ENCODE results near the gene PCDHGB4.
"Not testable (repeated sequence)": the region's sequence is repeated elsewhere in the genome, so short reads cannot be mapped to it uniquely, and the experiment has no call there.

The PCDHGB4 gene

GRCh38 chr5:141369994-141370848 is 17.3 kb upstream of the PCDHGB4 start, which contains the start of gene PCDHGB3:
Gene PCDHGB3, plus strand, starts transcription at chr5:141370242. Its CDS starts 153 bp downstream, at chr5:141370395.
- no peak for DNase-seq

DNA sequence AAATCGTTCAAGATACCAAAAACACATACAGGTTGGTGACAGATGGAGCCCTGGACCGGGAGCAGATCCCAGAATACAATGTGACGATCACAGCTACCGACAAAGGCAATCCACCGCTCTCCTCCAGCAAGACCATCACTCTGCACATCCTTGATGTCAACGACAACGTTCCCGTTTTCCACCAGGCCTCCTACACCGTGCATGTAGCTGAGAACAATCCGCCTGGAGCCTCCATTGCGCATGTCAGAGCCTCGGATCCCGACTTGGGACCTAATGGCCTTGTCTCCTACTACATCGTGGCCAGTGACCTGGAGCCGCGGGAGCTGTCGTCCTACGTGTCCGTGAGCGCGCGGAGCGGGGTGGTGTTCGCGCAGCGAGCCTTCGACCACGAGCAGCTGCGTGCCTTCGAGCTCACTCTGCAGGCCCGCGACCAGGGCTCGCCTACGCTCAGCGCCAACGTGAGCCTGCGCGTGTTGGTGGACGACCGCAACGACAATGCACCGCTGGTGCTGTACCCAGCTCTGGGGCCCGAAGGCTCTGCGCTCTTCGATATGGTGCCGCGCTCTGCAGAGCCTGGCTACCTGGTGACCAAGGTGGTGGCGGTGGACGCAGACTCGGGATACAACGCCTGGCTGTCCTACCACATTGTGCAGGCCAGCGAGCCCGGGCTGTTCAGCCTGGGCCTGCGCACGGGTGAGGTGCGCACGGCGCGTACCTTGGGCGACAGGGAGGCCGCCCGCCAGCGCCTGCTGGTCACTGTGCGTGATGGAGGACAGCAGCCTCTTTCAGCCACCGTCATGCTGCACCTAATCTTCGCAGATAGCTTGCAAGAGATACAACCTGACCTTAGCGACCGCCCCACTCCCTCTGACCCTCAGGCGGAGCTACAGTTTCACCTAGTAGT is 15.7 kb upstream of the PCDHGB4 start:
- no peak for DNase-seq

DNA sequence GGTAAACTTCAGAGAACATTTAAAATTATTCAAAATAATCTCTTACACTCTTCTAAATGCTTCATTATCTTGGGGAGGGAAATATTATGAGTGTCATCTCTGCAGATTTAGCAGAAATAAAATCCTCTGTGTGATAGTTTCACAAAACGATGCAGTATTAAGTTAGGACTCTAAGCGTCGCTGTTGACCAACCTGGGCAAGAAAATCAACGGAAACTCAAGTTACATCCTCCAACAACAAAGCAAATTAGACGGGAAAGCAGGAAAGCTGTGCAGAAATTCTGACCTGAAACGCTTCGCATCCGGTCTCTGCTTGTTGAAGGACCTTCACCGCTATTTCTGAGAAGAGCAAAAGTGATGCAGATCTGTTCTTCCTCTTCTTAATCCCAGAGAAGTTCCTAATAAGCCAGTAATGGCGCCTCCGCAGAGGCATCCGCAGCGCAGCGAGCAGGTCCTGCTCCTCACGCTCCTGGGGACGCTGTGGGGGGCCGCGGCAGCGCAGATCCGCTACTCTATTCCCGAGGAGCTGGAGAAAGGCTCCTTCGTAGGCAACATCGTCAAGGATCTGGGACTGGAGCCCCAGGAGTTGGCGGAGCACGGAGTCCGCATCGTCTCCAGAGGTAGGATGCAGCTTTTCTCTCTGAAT is 13.7 kb upstream of the PCDHGB4 start, which contains the start of gene PCDHGA6:
Gene PCDHGA6 (plus strand): TSS at position 219 of the 645 bp plus-strand sequence. CDS start 193 bp downstream, at position 412.
- DNase-seq = no peak

DNA sequence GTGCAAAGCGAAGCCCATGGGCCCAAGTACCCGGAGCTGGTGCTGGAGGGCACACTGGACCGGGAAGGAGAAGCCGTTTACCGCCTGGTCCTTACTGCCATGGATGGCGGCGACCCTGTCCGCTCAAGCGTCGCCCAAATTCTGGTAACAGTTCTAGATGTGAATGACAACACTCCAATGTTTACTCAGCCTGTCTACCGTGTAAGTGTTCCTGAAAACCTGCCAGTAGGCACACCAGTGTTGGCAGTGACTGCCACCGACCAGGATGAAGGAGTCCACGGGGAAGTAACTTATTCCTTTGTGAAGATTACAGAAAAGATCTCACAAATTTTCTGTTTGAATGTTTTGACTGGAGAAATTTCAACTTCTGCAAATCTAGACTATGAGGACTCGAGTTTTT is 12.9 kb upstream of the PCDHGB4 start:
- DNase-seq = no peak

DNA sequence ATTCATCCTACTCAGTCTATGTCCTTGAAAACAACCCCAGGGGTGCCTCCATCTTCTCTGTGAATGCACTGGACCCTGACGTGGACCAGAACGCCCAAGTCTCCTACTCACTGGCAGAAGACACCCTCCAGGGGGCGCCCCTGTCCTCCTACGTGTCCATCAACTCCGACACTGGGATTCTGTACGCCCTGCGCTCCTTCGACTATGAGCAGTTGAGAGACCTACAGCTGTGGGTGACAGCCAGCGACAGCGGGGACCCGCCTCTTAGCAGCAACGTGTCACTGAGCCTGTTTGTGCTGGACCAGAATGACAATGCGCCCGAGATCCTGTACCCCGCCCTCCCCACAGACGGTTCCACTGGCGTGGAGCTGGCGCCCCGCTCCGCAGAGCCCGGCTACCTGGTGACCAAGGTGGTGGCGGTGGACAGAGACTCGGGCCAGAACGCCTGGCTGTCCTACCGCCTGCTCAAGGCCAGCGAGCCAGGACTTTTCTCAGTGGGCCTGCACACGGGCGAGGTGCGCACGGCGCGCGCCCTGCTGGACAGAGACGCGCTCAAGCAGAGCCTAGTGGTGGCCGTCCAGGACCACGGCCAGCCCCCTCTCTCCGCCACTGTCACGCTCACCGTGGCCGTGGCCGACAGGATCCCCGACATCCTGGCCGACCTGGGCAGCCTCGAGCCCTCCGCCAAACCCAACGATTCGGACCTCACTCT is 11.9 kb upstream of the PCDHGB4 start:
- DNase-seq = not testable (repeated sequence)

DNA sequence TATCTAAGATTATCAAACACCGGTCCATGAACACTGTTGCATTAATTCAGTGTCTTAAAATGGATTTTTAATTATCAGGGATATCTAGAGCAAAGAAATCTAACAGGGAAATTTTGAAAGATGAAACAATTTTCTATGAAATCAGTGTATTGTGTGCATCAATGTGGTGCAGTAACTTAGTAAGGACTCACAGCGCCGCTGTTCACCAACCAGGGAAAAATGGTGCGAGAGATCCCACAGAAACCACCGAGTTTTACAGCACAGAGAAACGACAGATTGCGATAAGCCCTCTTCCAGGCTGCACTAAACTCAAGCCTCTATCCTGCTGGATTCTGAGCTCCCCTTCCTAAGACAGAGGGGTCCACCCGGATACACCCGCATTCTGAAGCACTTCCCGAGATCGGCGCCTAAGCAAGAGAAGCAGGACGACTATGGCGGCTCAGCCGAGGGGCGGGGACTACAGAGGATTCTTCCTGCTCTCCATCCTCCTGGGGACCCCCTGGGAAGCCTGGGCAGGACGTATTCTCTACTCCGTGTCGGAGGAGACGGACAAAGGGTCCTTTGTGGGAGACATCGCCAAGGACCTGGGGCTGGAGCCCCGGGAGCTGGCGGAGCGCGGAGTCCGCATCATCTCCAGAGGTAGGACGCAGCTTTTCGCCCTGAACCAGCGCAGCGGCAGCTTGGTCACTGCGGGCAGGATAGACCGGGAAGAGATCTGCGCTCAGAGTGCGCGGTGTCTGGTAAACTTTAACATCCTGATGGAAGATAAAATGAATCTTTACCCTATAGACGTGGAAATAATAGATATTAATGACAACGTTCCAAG is 4.8 kb upstream of the PCDHGB4 start, which contains the start of gene PCDHGA7:
Gene PCDHGA7 (plus strand): TSS at position 274 of the 826 bp plus-strand sequence. CDS start 158 bp downstream, at position 432.
- DNase-seq = no peak

DNA sequence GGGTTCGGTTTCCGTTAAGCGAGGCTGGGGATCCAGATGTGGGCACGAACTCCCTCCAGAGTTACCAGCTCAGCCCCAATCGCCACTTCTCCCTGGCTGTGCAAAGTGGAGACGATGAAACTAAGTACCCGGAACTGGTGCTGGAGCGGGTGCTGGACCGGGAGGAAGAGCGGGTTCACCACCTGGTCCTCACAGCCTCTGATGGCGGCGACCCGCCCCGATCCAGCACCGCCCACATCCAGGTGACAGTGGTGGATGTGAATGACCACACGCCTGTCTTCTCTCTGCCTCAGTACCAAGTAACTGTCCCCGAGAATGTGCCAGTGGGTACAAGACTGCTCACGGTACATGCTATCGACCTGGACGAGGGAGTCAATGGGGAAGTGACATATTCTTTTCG is 4.2 kb upstream of the PCDHGB4 start:
- DNase-seq = no peak

DNA sequence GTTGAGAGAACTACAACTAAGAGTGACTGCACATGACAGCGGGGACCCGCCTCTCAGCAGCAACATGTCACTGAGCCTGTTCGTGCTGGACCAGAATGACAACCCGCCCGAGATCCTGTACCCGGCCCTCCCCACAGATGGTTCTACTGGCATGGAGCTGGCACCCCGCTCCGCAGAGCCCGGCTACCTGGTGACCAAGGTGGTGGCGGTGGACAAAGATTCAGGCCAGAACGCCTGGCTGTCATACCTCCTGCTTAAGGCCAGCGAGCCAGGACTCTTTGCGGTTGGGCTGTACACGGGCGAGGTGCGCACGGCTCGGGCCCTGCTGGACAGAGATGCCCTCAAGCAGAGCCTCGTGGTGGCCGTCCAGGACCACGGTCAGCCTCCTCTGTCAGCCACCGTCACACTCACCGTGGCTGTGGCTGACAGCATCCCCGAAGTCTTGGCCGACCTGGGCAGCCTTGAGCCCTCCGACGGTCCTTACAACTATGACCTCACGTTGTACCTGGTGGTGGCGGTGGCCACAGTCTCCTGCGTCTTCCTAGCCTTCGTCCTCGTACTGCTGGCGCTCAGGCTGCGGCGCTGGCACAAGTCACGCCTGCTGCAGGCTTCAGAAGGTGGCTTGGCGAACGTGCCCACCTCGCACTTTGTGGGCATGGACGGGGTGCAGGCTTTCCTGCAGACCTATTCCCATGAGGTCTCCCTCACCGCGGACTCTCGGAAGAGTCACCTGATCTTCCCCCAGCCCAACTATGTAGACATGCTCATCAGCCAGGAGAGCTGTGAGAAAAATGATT is 2.8 kb upstream of the PCDHGB4 start:
- no peak for DNase-seq

DNA sequence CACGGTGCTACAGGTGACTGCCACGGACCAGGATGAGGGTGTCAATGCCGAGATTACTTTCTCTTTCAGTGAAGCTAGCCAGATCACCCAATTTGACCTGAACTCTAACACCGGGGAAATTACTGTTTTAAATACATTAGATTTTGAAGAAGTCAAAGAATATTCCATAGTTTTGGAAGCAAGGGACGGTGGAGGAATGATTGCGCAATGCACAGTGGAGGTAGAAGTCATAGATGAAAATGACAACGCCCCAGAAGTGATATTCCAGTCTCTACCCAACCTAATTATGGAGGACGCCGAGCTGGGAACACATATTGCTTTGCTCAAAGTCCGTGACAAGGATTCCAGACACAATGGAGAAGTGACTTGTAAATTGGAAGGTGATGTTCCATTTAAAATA is 1.2 kb downstream of the PCDHGB4 start:
- DNase-seq = no peak

DNA sequence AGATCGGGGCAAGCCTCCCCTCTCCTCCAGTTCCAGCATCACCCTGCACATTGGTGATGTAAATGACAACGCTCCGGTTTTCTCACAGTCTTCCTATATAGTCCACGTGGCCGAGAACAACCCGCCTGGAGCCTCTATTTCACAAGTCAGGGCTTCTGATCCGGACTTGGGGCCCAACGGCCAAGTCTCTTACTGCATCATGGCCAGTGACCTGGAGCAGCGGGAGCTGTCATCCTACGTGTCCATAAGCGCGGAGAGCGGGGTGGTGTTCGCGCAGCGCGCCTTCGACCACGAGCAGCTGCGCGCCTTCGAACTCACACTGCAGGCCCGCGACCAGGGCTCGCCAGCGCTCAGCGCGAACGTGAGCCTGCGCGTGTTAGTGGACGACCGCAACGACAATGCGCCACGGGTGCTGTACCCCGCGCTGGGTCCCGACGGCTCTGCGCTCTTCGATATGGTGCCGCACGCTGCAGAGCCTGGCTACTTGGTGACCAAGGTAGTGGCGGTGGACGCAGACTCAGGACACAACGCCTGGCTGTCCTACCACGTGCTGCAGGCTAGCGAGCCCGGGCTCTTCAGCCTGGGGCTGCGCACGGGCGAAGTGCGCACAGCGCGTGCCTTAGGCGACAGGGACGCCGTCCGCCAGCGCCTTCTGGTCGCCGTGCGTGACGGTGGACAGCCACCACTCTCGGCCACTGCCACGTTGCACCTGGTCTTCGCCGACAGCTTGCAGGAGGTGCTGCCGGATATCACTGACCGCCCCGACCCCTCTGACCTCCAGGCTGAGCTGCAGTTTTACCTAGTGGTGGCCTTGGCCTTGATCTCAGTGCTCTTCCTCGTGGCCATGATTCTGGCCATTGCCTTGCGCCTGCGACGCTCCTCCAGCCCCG is 1.9 kb downstream of the PCDHGB4 start:
- DNase-seq = no peak

GRCh38 chr5:141392429-141393198 is 5.1 kb downstream of the PCDHGB4 start, which contains the start of gene PCDHGA8:
Gene PCDHGA8, plus strand, starts transcription at chr5:141392633. Its CDS starts 181 bp downstream, at chr5:141392814.
- DNase-seq = no peak

DNA sequence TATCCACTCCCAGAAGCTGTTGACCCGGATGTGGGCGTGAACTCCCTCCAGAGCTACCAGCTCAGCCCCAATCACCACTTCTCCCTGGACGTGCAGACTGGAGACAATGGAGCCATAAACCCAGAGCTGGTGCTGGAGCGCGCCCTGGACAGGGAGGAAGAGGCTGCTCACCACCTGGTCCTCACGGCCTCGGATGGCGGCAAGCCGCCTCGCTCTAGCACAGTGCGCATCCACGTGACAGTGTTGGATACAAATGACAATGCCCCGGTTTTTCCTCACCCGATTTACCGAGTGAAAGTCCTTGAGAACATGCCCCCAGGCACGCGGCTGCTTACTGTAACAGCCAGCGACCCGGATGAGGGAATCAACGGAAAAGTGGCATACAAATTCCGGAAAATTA is 5.8 kb downstream of the PCDHGB4 start:
- DNase-seq = no peak

DNA sequence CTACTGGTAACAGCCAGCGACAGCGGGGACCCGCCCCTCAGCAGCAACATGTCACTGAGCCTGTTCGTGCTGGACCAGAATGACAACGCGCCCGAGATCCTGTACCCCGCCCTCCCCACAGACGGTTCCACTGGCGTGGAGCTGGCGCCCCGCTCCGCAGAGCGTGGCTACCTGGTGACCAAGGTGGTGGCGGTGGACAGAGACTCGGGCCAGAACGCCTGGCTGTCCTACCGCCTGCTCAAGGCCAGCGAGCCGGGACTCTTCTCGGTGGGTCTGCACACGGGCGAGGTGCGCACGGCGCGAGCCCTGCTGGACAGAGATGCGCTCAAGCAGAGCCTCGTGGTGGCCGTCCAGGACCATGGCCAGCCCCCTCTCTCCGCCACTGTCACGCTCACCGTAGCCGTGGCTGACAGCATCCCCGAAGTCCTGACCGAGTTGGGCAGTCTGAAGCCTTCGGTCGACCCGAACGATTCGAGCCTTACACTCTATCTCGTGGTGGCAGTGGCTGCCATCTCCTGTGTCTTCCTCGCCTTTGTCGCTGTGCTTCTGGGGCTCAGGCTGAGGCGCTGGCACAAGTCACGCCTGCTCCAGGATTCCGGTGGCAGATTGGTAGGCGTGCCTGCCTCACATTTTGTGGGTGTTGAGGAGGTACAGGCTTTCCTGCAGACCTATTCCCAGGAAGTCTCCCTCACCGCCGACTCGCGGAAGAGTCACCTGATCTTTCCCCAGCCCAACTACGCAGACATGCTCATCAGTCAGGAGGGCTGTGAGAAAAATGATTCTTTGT is 7.1 kb downstream of the PCDHGB4 start:
- DNase-seq = not testable (repeated sequence)

DNA sequence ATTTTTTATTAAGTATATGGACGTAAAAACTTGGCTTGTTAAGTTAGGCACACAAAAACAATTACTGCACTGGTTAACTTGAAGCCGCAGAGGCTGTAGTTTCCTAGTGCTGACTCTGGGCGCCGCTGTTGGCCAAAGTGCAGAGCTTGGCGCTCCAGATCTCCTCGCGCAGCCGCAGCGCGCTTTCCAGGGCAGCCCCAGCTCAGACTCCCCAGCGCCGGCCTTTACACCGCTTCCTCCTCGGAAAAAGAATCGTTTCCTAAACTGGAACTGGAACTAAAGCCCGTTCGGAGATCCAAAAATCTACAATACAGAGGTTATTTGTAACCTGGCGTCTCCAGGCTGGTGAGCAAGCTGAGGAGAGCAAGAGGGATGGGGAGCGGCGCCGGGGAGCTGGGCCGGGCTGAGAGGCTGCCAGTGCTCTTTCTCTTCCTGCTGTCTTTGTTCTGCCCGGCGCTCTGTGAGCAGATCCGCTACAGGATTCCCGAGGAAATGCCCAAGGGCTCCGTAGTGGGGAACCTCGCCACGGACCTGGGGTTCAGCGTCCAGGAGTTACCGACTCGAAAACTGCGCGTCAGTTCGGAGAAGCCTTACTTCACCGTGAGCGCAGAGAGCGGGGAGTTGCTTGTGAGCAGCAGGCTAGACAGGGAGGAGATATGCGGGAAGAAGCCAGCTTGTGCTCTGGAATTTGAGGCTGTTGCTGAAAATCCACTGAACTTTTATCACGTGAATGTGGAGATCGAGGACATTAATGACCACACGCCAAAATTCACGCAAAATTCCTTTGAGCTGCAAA is 10.5 kb downstream of the PCDHGB4 start, which contains the start of gene PCDHGB5:
Gene PCDHGB5 (plus strand): TSS at position 192 of the 796 bp plus-strand sequence. CDS start 181 bp downstream, at position 373.
- not testable (repeated sequence) for DNase-seq

- DNase-seq = no peak
Observed at GRCh38 chr5:141398608-141399007, 11.1 kb downstream of the PCDHGB4 start.

DNA sequence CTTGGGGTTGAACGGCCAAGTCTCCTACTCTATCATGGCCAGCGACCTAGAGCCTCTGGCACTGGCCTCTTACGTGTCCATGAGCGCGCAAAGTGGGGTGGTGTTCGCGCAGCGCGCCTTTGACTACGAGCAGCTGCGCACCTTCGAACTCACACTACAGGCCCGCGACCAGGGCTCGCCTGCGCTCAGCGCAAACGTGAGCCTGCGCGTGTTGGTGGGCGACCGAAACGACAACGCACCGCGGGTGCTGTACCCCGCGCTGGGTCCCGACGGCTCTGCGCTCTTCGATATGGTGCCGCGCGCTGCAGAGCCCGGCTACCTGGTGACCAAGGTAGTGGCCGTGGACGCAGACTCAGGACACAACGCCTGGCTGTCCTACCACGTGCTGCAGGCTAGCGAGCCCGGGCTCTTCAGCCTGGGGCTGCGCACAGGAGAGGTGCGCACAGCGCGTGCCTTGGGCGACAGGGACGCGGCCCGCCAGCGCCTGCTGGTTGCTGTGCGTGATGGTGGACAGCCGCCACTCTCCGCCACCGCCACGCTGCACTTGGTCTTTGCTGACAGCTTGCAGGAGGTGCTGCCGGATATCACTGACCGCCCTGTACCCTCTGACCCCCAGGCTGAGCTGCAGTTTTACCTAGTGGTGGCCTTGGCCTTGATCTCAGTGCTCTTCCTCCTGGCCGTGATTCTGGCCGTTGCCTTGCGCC is 12.2 kb downstream of the PCDHGB4 start:
- no peak for DNase-seq
